AG10803 (cell line): ENCODE results near the gene ZC3H7B.

Source experiments
- DNase-seq: peaks from one replicate; pipeline ENCODE4 v3.0.0; 2010; ENCODE audit warnings: low read depth
- H3K4me3 ChIP-seq: 2 replicates; pipeline ENCODE4 v1.5.1; 2011; ENCODE audit warnings: mild to moderate bottlenecking, low read length, control low read depth
- TF ChIP-seq, protein P1 (sequence below): conservative IDR thresholded peaks from 2 replicates; pipeline ENCODE4 v1.5.1; 2011; ENCODE audit warnings: mild to moderate bottlenecking, low read length, control low read depth, inconsistent platforms

Gene ZC3H7B

DNA sequence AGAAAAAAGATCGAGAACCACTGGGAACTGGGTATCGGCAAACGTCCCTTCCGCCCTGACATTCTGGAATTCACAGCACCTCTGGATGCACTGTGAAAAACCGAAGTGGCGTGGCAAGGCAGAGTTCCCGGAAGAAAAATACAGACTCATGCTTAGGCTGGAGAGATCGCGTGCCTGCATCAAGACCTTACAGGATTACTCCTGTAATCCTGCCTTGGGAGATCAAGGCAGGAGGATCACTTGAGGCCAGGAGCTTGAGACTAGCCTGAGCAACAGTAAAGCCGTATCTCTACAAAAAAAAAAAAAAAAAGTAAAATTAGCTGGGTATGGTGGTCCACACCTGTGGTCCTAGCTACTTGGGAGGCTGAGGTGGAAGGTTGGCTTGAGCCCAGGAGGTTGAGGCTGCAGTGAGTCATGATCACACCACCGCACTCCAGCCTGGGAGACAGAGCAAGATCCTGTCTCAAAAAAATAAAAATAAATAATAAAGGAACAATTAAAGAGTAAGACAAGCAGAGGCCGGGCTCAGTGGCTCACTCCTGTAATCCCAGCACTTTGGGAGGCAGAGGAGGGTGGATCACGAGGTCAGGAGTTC is 60.5 kb downstream of the ZC3H7B start:
- TF ChIP-seq, protein P1, sequence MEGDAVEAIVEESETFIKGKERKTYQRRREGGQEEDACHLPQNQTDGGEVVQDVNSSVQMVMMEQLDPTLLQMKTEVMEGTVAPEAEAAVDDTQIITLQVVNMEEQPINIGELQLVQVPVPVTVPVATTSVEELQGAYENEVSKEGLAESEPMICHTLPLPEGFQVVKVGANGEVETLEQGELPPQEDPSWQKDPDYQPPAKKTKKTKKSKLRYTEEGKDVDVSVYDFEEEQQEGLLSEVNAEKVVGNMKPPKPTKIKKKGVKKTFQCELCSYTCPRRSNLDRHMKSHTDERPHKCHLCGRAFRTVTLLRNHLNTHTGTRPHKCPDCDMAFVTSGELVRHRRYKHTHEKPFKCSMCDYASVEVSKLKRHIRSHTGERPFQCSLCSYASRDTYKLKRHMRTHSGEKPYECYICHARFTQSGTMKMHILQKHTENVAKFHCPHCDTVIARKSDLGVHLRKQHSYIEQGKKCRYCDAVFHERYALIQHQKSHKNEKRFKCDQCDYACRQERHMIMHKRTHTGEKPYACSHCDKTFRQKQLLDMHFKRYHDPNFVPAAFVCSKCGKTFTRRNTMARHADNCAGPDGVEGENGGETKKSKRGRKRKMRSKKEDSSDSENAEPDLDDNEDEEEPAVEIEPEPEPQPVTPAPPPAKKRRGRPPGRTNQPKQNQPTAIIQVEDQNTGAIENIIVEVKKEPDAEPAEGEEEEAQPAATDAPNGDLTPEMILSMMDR, result no peak
- H3K4me3 ChIP-seq, result no peak overlapping the region
- no peak for DNase-seq

DNA sequence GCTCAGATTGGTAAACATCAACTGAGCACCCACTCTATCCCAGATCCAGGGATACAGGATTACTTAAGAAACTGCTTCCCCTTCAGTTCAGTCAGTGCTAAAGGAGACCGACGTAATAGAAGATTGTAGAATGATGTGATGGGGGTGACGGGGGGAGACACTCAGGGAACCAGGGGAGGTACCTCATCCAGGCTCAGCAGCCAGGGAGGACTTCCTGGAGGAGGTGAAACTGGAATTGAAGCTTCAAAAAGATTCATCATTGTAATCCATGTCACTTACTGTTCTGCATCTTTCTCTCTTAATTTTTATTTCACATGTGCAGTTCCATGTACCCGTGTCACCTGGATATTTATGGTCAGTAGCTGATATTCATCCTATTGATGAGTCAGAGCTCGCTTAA is 61.3 kb downstream of the ZC3H7B start:
- H3K4me3 ChIP-seq, result no peak overlapping the region
- DNase-seq, result no peak
- TF ChIP-seq, protein P1, result no peak

DNA sequence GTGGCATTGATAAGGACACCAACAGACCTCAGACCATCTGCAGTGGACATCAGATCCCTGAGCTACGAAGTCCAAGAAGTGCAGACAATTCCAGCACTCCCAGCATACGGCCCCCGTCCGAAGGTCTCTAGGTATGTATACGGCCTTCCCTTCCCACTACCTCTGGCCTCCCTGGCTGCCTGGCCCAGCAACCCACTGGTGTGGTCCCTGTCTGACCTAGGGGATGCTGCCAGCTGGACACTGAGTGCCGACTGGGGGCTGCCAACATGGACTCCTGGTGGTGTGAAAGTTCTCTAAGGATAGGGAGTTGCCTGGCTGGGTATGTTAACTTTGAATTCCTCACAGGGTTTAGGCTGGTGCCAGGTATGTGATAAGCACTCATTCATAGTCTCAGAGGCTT is 62.9 kb downstream of the ZC3H7B start:
- TF ChIP-seq, protein P1, result no peak
- H3K4me3 ChIP-seq, result no peak overlapping the region
- DNase-seq, result no peak

DNA sequence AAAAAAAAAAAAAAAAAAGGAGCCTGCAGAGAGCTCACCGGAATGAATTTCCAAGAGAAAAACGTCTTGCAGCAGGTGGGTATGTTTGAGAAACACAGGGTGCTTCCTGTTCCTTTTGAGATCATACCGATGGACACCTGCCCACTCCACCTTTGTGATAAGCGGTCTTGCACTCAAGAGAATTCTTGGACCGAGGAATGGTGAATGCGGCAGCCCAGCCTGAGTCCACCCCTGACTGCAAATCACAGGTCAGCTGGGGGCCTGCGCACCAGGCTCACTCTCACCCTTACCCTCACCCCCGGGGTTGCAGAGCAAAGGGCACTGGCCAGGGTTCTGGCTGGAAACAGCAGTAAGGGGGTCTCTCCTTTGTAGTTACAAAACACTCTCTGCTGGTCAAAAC is 63.6 kb downstream of the ZC3H7B start:
- no peak for DNase-seq
- H3K4me3 ChIP-seq, result no peak overlapping the region
- TF ChIP-seq, protein P1, result no peak

DNA sequence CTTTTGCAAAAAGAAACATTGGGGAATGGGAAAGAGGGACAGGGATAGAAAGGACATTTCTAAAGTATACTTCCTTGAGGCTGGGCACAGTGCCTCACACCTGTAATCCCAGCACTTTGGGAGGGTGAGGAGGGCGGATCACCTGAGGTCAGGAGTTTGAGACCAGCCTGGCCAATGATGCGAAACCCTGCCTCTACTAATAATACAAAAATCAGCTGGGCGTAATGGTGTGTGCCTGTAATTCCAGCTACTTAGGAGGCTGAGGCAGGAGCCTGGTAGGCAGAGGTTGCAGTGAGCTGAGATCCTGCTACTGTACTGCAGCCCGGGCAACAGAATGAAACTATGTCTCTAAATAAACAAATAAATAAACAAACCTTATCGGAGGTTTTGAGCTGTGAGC is 64.1 kb downstream of the ZC3H7B start:
- TF ChIP-seq, protein P1, result no peak
- no peak for DNase-seq
- no peak overlapping the region for H3K4me3 ChIP-seq

DNA sequence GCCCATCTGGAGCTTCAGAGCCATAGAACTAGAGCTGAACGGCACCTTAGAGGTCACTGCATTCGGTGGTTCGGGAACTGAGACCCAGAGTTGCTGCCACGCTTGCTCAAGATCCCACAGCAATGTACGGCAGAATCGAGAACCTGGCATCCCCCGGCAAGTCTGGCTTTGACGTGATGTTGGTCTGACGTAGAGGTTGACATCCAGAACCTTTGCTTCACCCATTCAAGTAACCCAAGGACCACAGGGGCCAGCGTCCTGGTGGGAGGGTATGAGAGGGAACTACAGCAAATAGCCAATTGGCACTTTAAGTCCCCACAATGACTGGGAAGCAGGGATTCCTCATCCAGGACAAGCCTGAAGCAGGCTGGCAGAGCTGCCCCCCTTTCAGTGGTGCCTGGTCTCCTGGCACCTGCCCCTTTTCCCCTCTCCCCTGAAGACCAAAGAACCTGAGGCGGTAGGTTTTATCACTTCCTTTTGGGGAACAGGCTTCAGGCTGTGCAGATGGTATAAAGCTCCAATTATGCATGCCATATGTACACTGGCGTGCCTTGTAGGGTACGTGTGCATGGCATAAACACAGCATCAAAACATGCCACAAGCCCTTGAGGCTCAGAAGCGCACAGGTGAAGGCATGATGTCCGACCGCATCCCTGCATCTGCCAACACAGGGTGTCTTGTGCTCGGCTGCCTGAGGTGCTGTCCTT is 65.2 kb downstream of the ZC3H7B start:
- 0 out of 2 replicates have a peak overlapping the region, but pooled peaks have one; percentile 10 for H3K4me3 ChIP-seq
- TF ChIP-seq, protein P1, result no peak
- no peak for DNase-seq
